HG03175 (cell line): ENCODE measurements around the gene FAM131C.

Experiments
- ATAC-seq: cut with Tn5 transposase; IDR thresholded peaks from one replicate; pipeline ENCODE4 v1.9.1; 2021; ENCODE audit warnings: mild to moderate bottlenecking, moderate library complexity; ENCODE audit not compliant: unreplicated experiment

FAM131C gene

DNA sequence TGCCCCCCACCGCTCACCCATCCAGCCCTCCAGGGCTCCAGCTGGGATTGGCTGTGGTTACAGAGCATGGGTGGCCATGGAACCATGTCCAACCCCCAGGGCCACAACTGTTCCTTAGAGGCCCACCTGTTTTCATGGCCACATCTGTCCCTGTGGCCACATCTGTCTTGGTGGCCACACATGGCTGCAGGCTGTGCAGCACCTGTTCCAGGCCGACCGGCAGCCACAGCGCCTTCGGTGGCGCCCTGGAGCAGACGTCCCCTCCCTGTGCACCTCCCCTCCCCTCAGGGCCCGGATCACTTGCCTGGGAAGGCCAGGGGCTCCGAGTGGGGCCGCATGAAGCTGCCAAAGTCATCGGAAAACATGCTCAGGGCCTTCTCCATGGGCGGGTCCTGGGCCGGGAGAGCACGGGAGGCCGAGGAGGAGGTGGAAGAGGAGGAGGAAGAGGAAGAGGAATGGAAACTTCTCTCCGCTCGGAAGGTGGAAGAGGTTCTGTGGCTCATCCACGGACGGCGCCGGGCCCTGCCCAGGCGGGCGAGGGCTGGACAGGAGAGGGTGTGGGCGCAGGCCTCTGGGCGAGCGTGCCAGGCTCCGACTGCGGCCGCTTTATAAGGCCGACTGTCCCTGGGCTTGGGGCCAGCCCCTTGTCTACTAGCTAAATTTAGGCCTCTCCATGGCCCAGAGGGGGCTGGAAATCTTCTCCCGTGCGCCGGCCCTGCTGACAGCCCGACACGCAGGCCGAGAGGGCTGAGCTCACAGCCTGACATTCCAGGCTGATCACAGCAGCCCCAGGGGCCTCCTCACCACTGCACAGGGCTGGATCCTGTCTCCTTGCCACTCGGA is 55.8 kb downstream of the FAM131C start, which contains the start of gene HSPB7:
Gene HSPB7 (minus strand): TSS at position 583 of the 843 bp plus-strand sequence. CDS start 80 bp downstream, at position 503.
- ATAC-seq: no peak

DNA sequence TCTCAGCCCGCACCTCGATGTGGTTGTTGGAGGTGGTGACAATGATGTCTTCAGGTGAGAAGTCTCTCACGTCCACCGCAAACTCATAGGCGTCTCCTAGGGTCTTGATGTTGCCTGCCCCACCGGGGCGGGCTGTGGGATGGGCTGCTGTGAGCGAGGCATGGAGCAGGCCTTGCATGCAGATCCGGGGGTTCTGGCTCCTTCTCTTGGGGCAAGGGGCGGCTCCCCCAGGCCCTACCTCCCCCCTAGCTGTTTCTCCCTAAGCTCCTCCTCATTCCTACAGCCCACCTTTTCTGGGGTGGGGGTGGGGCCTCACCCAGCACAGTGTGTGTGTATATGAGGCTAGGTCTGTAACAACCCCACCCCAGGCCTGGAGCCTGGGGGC is 56.4 kb downstream of the FAM131C start:
- ATAC-seq: no peak

DNA sequence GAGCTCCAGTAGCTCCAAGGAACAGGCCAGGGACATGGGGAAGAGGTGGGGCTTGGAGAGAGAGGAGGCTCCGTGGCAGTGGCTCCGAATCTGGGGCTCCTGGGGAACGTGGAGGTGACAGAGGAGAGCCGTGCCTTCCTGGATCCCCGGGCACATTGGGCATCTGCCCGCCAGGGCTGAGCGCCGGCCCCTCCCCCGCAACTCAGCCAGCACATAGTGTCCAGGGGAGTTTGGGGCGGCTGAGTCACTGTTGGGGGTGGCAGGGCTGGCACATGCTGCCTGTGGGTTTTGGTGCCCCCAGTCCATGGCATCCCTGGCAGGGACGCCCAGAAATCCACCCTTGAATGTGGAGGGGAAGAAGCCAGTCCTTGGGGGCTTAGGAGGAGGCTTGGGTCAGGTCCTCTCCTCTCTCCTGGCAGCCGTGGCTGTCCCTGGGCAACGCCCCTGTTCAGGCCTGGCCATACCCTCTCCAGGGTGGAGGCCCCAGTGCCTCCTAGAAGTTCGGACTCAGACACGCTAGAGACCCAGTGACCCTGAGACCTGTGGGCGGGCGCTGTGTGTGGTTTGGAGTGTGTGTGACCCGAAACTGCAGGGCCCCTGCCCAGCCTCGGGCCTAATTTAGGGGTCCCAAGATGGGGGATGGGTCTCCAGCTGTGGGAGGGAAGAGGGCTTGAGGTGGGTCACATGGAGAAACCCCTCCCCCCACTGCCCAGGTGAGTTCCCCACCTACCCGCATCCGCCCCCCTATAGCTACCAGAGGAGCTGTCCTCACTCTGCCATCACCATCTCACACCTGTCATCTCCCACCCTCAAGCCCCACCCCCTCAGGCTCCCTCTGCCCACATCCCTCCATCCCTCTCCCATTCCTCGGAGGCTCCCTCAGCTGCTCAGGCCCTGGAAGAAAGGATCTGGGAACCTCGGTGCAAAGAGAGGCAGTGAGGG is 57.2 kb downstream of the FAM131C start:
- ATAC-seq: no peak

DNA sequence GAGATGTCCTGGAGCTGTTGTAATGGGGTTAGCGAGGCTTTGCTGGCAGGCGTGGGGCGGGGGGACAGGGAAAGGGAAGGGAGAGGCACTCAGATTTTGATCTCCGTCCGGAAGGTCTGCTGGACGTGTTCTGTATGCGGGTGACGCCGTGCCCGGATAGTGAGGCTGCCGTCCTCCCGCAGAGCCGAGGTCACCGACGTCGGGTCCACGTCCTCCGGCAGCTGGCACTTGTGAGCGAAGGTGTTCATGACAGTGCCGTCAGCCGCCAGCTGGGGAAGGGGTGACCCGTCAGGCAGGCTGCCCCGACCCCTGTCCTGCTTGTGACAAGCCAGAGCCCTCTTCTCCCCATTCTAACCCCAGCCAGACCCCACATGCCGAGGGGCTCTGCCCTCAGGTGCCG is 58.0 kb downstream of the FAM131C start:
- no peak for ATAC-seq

DNA sequence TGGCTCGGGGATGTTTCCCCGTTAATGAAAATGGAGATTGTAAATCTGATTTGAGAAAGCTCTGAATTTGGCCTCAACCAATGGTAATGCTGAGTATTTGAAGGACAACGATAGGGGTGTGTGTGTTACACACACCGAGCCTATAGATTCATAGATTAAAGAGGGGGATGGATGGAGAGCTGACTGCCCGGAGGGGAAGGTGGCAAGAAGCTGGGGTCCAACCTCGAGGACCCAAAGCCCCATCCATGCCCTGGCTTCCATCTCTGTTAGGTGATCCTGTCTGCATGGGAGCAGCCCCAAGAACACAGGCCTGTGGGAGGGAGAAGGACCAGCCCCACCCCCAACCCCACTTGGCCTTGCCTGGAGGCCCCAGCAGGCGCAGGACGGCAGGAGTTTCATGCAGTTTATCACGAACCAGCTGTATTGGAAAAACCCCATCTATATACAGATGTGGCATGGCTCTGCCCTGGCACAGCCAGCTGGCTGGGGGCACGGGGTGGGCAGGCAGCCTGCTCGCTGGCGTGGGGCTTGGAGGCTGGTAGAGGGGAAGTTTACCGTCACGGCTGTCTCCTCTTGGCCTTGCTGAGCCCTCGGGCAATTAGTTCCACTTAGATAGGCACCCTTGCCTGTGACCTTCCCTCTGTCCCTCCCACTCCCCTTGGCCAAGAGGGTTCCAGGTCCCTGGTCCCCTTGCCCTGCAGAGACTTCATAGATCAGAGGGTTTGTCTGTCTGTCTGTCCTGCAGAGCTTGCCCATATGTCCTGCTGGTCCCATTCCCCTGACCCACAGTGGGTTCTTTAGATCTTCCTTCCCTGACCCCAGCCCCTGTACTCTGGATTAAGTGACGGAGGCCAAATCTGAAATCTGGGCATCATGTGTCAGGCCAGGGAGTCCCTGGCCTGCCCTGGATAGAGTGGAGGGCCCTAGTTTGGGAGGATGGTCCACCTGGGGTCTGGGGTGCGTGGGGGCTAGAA is 58.7 kb downstream of the FAM131C start:
- ATAC-seq: no peak

DNA sequence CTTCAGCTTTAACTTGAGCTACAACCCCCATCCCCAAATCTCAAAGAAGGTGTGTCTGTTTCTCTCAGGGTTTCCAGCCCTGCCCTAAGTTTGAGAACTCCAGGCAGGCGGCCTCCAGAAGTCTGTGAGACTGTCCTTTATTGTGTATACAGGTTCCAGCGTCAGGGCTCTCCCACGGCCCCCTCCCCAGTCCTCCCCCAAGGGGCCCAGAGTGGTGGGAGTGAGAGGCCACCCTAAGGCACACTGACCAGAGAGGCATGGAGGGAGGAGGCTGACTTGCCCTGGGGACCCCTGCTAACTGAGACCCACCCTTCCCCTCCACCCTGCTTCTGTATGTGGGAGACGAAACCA is 59.6 kb downstream of the FAM131C start:
- no peak for ATAC-seq

DNA sequence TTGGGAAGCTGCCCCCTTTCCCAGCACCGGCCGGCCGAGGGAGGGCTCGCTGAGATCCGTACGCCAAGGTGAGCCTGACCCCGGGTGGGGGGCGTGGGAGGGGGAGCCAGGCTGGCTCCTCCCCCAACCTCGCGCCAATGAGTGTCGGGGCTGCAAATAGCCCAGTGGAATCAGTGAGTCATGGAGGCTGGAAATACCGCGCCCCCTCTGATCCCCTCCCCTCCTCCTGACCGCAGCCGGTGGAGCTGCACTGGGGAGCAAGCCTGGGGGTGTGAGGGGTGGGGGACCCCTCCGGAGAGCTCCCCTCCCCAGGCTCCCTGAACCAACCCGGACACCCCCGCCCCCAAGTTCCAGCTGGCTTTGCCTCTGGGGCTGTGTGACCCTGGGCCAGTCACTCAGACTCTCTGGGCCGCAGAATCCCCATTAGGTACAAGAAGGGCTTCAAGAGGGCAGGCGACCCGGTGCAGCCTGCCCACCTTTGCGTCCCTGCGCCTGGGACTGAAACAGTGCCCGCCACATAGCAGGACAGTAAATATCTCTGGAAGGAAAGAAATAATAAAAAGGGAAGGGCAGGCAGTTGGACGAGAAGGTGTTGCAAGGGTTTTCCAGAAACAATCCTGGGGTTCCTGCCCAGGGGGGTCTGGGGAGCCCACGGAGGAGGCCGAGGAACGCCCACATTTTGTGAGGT is 60.1 kb downstream of the FAM131C start:
- no peak for ATAC-seq

DNA sequence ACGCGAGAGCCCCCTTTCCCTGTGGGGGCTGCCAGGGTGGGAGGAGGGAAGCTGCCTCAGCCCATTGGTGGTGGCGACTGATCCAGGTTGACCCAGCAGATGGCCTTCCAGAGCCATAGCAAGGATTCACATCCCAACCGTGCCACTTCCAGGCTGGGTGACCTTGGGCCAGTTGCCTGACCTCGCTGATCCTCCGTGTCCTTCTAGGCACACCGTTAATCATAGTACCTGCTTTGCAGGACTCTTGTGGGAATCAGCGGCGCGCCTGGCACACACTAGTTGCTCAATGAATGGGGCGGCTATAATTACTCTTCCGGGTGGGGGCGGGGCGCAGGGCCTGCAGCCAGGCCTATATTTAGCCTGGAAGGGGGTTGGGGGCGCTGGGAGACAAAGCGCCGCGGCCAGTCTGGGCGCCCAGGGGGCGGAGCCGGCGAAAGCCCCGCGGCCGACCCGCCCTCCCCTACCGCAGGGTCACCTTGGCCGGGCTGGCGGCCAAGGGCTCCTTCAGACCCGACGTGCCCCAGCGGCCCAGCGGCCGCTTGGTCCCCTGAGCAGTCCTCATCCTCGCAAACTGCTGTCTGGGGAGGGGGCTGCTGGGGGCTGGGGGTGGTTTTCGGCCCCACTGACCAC is 60.7 kb downstream of the FAM131C start:
- ATAC-seq: no peak

DNA sequence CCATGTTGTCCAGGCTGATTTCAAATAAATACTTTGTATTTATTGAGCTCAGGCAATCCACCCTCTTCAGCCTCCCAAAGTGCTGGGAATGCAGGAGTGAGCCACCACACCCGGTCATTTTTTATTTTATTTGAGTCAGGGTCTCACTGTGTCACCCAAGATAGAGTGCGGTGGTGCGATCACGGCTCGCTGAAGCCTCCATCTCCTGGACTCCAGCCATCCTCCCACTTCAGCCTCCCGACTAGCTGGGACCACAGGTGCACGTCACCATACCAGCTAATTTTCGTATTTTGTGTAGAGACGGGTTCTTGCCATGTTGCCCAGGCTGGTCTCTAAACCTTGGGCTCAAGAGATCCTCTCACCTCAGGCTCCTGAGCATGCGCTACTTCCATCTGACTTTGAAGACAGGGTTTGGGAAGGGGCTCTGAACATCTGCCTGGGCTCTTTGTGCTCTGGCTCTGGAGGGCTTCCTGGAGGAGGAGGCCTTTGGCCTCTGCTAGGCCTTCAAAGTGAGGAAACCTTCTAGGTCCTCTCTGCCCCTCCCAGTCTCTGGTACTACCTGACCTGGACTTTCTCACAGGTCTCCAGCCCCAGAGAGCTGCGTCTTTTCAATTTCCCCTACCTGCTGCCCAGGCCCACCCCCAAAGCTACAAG is 61.4 kb downstream of the FAM131C start:
- no peak for ATAC-seq

DNA sequence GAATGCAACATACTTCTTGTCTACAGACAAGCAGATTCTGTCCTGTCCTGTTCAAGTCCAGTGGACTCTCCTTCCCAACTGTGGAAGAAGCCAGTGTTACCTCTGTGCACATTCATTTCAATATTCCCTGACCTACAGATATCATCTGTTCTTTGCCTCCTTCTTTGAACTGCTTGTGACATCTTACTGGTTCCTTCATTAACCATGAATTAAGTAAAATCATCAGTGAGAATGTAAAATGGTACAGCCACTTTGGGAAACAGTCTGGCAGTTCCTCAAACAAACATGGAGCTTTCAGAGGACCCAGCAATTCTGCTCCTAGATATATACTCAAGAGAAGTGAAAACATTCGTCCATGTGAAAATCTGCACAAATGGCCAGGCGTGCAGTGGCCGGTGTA is 62.6 kb downstream of the FAM131C start:
- ATAC-seq: no peak

DNA sequence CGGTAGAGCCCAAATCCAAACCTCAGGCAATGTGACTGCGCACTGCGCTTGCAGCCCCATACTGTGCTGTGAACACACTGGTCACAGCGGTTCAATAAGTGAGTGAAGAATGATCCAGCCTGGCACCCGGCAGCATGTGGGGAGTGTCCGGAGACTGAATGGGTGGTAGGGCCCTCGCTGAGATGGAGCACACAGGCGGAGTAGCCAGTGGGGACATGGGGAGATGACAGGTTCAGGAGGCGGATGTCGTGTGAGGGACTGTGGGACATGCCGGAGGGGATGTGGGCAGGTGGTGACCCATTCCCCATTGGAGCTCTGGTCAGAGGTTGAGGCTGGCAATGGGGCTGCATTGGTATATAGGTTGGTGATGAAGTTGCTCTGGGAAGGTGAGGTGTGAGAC is 63.8 kb downstream of the FAM131C start:
- ATAC-seq: no peak

DNA sequence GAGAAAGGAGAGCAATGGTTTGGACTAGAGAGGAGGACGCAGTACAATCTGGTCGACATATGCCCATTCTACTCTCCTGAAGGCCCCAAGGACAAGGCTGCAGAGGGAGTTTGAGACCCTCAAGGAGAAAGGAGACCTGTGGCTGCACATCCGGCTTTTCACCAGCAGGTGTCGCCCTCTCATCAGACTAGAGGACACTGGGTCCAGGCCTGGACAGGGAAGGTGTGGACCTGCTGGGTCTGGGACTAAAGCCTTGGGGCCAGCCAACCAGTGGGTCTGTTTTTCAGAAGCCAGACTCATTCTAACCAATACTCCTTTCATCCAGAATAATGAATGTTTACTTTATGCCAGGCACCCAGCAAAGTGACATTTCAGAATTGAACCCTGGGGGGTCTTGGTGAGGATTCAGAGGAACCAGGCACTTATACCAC is 64.4 kb downstream of the FAM131C start:
- ATAC-seq: no peak
